NCI-H1436 treated with DMSO at 0.1 percent for 48 hours (cell line): ENCODE data around the gene PCNX2.
"Not testable (repeated sequence)": the region's sequence is repeated elsewhere in the genome, so short reads cannot be mapped to it uniquely, and the experiment has no call there.

Experiments used
- DNase-seq: peaks from one replicate; lab custom pipeline; 2025; lab: John Stamatoyannopoulos, UW

PCNX2 gene

GRCh38 chr1:233151861-233152260 is 143.7 kb downstream of the PCNX2 start:
- DNase-seq: no peak

- DNase-seq: no peak
These were observed 151.1 kb downstream of the PCNX2 start for GRCh38 chr1:233144434-233144833.

GRCh38 chr1:233143241-233143640 is 152.3 kb downstream of the PCNX2 start:
- DNase-seq: no peak

GRCh38 chr1:233140974-233141373 is 154.6 kb downstream of the PCNX2 start:
- DNase-seq: no peak

- DNase-seq: no peak
These were observed 155.0 kb downstream of the PCNX2 start for GRCh38 chr1:233140499-233140898.

- DNase-seq: no peak
These were observed 156.5 kb downstream of the PCNX2 start for GRCh38 chr1:233138788-233139585.

GRCh38 chr1:233135833-233136232 is 159.7 kb downstream of the PCNX2 start:
- no peak for DNase-seq

GRCh38 chr1:233132445-233132844 is 163.1 kb downstream of the PCNX2 start:
- no peak for DNase-seq

GRCh38 chr1:233129031-233129430 is 166.5 kb downstream of the PCNX2 start:
- DNase-seq: not testable (repeated sequence)

- DNase-seq: no peak
These were observed 168.4 kb downstream of the PCNX2 start for GRCh38 chr1:233127157-233127556.

- DNase-seq: no peak
These were observed 172.7 kb downstream of the PCNX2 start for GRCh38 chr1:233122779-233123178.

GRCh38 chr1:233121947-233122559 is 173.5 kb downstream of the PCNX2 start:
- DNase-seq: no peak

- no peak for DNase-seq
These were observed 180.7 kb downstream of the PCNX2 start for GRCh38 chr1:233114860-233115259.

GRCh38 chr1:233114159-233114558 is 181.4 kb downstream of the PCNX2 start:
- no peak for DNase-seq

GRCh38 chr1:233113009-233113879 is 182.3 kb downstream of the PCNX2 start:
- DNase-seq: no peak

- DNase-seq: no peak
These were observed 183.1 kb downstream of the PCNX2 start for GRCh38 chr1:233112186-233113008.

GRCh38 chr1:233111731-233112130 is 183.8 kb downstream of the PCNX2 start:
- DNase-seq: no peak

- no peak for DNase-seq
These were observed 186.4 kb downstream of the PCNX2 start for GRCh38 chr1:233109096-233109495.

- not testable (repeated sequence) for DNase-seq
These were observed 187.8 kb downstream of the PCNX2 start for GRCh38 chr1:233107716-233108130.

GRCh38 chr1:233107130-233107660 is 188.3 kb downstream of the PCNX2 start:
- no peak for DNase-seq

- DNase-seq: no peak
These were observed 190.3 kb downstream of the PCNX2 start for GRCh38 chr1:233105225-233105624.
